ENCODE data around the gene CDK11A. TPM values are rescaled to one million over a fixed set of nuclear protein-coding genes. Genes with fewer than 3 reads are reported as not detected.
"Not testable (repeated sequence)": the region's sequence is repeated elsewhere in the genome, so short reads cannot be mapped to it uniquely, and the experiment has no call there.

The CDK11A gene
- total RNA-seq, 1 experiment from 2014 or later: 56.1 TPM

GRCh38 chr1:1737675-1738590 lies 13.8 kb upstream of the CDK11A start:
- BruUV-seq (replicated peaks); POLR2A ChIA-PET (ENCODE audit: low non-redundant PET): not testable (repeated sequence)

GRCh38 chr1:1732381-1732780 lies 8.2 kb upstream of the CDK11A start:
- Histone ChIP-seq H3K9me3 (ENCODE audit: low read depth, low read length, poor library complexity, severe bottlenecking) (no peaks in the 10 kb centered on the region), H3K27ac (ENCODE audit: low read depth, low read length, poor library complexity, severe bottlenecking) (no peak overlapping the region), H3K4me1 (ENCODE audit: insufficient read depth, low read length, poor library complexity, severe bottlenecking) (no peaks in the 10 kb centered on the region), H3K36me3 (ENCODE audit: insufficient read depth, low read length, poor library complexity, severe bottlenecking) (peaks cover 16% of the 10 kb centered on the region), H3K4me3 (ENCODE audit: low read depth, low read length, poor library complexity, severe bottlenecking) (no peak overlapping the region), H3K27me3 (replicated peaks; ENCODE audit: insufficient read depth, low read depth, low read length, poor library complexity) (no peaks in the 10 kb centered on the region)
- POLR2A ChIA-PET (ENCODE audit: low non-redundant PET): interaction anchor here (0.6 kb wide), 1 partner anchor 22 kb away, joined by 3 read pairs; no protein-coding TSS in a partner anchor
- CTCF ChIA-PET: no interaction called here
- TF ChIP-seq EZH2 (IDR thresholded peaks at IDR 0.05; ENCODE audit: borderline replicate concordance, low read depth, low read length, poor library complexity, severe bottlenecking): no peak
- no peak for TF ChIP-seq CTCF (conservative IDR thresholded peaks at IDR 0.05; ENCODE audit: low read depth, low read length)
- intact Hi-C loops (cut with micrococcal nuclease; ENCODE audit: unreplicated experiment): no loop called here
- no TSS peak for BruUV-seq (replicated peaks)
- DNase-seq (ENCODE audit: low spot score): no peak

More at GRCh38 chr1:1737675-1738590, 13.8 kb upstream of the CDK11A start:
- H3K4me1 ChIP-seq (ENCODE audit: insufficient read depth, low read length, poor library complexity, severe bottlenecking); DNase-seq (ENCODE audit: low spot score); H3K36me3 ChIP-seq (ENCODE audit: insufficient read depth, low read length, poor library complexity, severe bottlenecking); H3K27ac ChIP-seq (ENCODE audit: low read depth, low read length, poor library complexity, severe bottlenecking); H3K4me3 ChIP-seq (ENCODE audit: low read depth, low read length, poor library complexity, severe bottlenecking); CTCF ChIA-PET; H3K9me3 ChIP-seq (ENCODE audit: low read depth, low read length, poor library complexity, severe bottlenecking); H3K27me3 ChIP-seq (replicated peaks; ENCODE audit: insufficient read depth, low read depth, low read length, poor library complexity); intact Hi-C loops (cut with micrococcal nuclease; ENCODE audit: unreplicated experiment): not testable (repeated sequence)

GRCh38 chr1:1730870-1731269 lies 6.7 kb upstream of the CDK11A start:
- Histone ChIP-seq H3K9me3 (ENCODE audit: low read depth, low read length, poor library complexity, severe bottlenecking) (no peaks in the 10 kb centered on the region), H3K27ac (ENCODE audit: low read depth, low read length, poor library complexity, severe bottlenecking) (no peak overlapping the region), H3K36me3 (ENCODE audit: insufficient read depth, low read length, poor library complexity, severe bottlenecking) (peaks cover 16% of the 10 kb centered on the region), H3K4me3 (ENCODE audit: low read depth, low read length, poor library complexity, severe bottlenecking) (no peak overlapping the region), H3K4me1 (ENCODE audit: insufficient read depth, low read length, poor library complexity, severe bottlenecking) (no peaks in the 10 kb centered on the region), H3K27me3 (replicated peaks; ENCODE audit: insufficient read depth, low read depth, low read length, poor library complexity) (no peaks in the 10 kb centered on the region)
- no peak for DNase-seq (ENCODE audit: low spot score)
- intact Hi-C loops (cut with micrococcal nuclease; ENCODE audit: unreplicated experiment): no loop called here
- ChIA-PET POLR2A (ENCODE audit: low non-redundant PET) (no interaction called here), CTCF (no interaction called here)
- no TSS peak for BruUV-seq (replicated peaks)
- TF ChIP-seq EZH2 (IDR thresholded peaks at IDR 0.05; ENCODE audit: borderline replicate concordance, low read depth, low read length, poor library complexity, severe bottlenecking): no peak

- BruUV-seq (replicated peaks); H3K4me1 ChIP-seq (ENCODE audit: insufficient read depth, low read length, poor library complexity, severe bottlenecking); DNase-seq (ENCODE audit: low spot score); H3K9me3 ChIP-seq (ENCODE audit: low read depth, low read length, poor library complexity, severe bottlenecking); POLR2A ChIA-PET (ENCODE audit: low non-redundant PET); H3K4me3 ChIP-seq (ENCODE audit: low read depth, low read length, poor library complexity, severe bottlenecking); intact Hi-C loops (cut with micrococcal nuclease; ENCODE audit: unreplicated experiment); H3K27me3 ChIP-seq (replicated peaks; ENCODE audit: insufficient read depth, low read depth, low read length, poor library complexity); CTCF ChIA-PET; H3K27ac ChIP-seq (ENCODE audit: low read depth, low read length, poor library complexity, severe bottlenecking): not testable (repeated sequence)
- peaks cover 16% of the 10 kb centered on the region for H3K36me3 ChIP-seq (ENCODE audit: insufficient read depth, low read length, poor library complexity, severe bottlenecking)
These were observed 6.1 kb upstream of the CDK11A start for GRCh38 chr1:1730230-1730629.

- peaks cover 16% of the 10 kb centered on the region for H3K36me3 ChIP-seq (ENCODE audit: insufficient read depth, low read length, poor library complexity, severe bottlenecking)
- H3K27ac ChIP-seq (ENCODE audit: low read depth, low read length, poor library complexity, severe bottlenecking); intact Hi-C loops (cut with micrococcal nuclease; ENCODE audit: unreplicated experiment); BruUV-seq (replicated peaks); CTCF ChIA-PET; H3K4me1 ChIP-seq (ENCODE audit: insufficient read depth, low read length, poor library complexity, severe bottlenecking); POLR2A ChIA-PET (ENCODE audit: low non-redundant PET); H3K9me3 ChIP-seq (ENCODE audit: low read depth, low read length, poor library complexity, severe bottlenecking); DNase-seq (ENCODE audit: low spot score); H3K27me3 ChIP-seq (replicated peaks; ENCODE audit: insufficient read depth, low read depth, low read length, poor library complexity); H3K4me3 ChIP-seq (ENCODE audit: low read depth, low read length, poor library complexity, severe bottlenecking): not testable (repeated sequence)
These were observed 5.1 kb upstream of the CDK11A start for GRCh38 chr1:1729116-1729816.

- peak; percentile 56 for DNase-seq (ENCODE audit: low spot score)
- H3K4me3 ChIP-seq (ENCODE audit: low read depth, low read length, poor library complexity, severe bottlenecking); POLR2A ChIA-PET (ENCODE audit: low non-redundant PET); H3K4me1 ChIP-seq (ENCODE audit: insufficient read depth, low read length, poor library complexity, severe bottlenecking); BruUV-seq (replicated peaks); CTCF ChIA-PET; H3K27me3 ChIP-seq (replicated peaks; ENCODE audit: insufficient read depth, low read depth, low read length, poor library complexity); H3K9me3 ChIP-seq (ENCODE audit: low read depth, low read length, poor library complexity, severe bottlenecking); intact Hi-C loops (cut with micrococcal nuclease; ENCODE audit: unreplicated experiment): not testable (repeated sequence)
- Histone ChIP-seq H3K27ac (ENCODE audit: low read depth, low read length, poor library complexity, severe bottlenecking) (peak overlapping the region; percentile 44), H3K36me3 (ENCODE audit: insufficient read depth, low read length, poor library complexity, severe bottlenecking) (peaks cover 16% of the 10 kb centered on the region)
These were observed 4.3 kb upstream of the CDK11A start for GRCh38 chr1:1728308-1729005.
